HCT116 (cell line): ENCODE results near the gene NINJ1. TPM values are rescaled to one million over a fixed set of nuclear protein-coding genes. Genes with fewer than 3 reads are reported as not detected.
A peak's percentile ranks its signal among the peaks of the same experiment; 100 is the strongest.

Experiments
- ATAC-seq: fragments of 200-7000 bp; cut with Tn5 transposase; 2 replicates; pipeline ENCODE4 v1.9.1; 2020; ENCODE audit warnings: mild to moderate bottlenecking, moderate library complexity
- BruUV-seq: library from RNA; stranded (reverse); fragments of 400-500 nt; replicated peaks from 2 replicates; lab custom pipeline; 2021; lab: Mats Ljungman, UMichigan
- CTCF ChIA-PET: fragments of 300-600 bp; sonication (Branson Sonifier 250); formaldehyde crosslinking; loops from one replicate; lab custom pipeline; 2021; ENCODE audit warnings: antibody characterized with exemption; lab: Charles Lee
- POLR2A ChIA-PET: fragments of 300-600, 350-600 bp; sonication (Branson Sonifier 250); formaldehyde crosslinking; loops from one replicate; lab custom pipeline; 2021; ENCODE audit warnings: antibody characterized with exemption; lab: Charles Lee
- RAD21 ChIA-PET, 2 experiments: fragments of 300-600 bp; sonication (Branson Sonifier 250); formaldehyde crosslinking; loops; one replicate each; lab custom pipeline; 2023; ENCODE audit warnings: low total read pairs in 2 of 2; ENCODE audit not compliant: uncharacterized antibody in 2 of 2, unreplicated experiment in 2 of 2, low non-redundant PET in 1 of 2; lab: Charles Lee
- DNase-seq: peaks from one replicate; pipeline ENCODE4 v3.0.0-alpha.2; 2010; ENCODE audit warnings: low read depth, low spot score
- H2AFZ ChIP-seq: fragments of 200-600 bp; shearing (Covaris generic), sonication (generic); 2 replicates; pipeline ENCODE4 v1.6.1; 2017; ENCODE audit warnings: low read depth, mixed run types, mixed read lengths, antibody characterized with exemption, low read length; ENCODE audit not compliant: poor library complexity, severe bottlenecking
- H3K27ac ChIP-seq: 2 replicates; pipeline ENCODE4 v1.5.1; 2012; ENCODE audit warnings: low read depth, low read length
- H3K27me3 ChIP-seq: fragments of 200-600 bp; sonication (generic); 2 replicates; pipeline ENCODE4 v1.6.1; 2016; ENCODE audit warnings: mixed run types, low read length, mixed read lengths; ENCODE audit not compliant: insufficient read depth
- H3K36me3 ChIP-seq, 2 experiments: fragments of 200-500 bp in 1 of 2; fragments of 200-600 bp in 1 of 2; sonication (Bioruptor generic) in 1 of 2; sonication (generic) in 1 of 2; 2 replicates each; pipeline versions ENCODE4 v1.5.1 to v1.6.1; 2014 to 2016; ENCODE audit warnings: low read length in 2 of 2, inconsistent platforms in 1 of 2, mixed read lengths in 1 of 2, mixed run types in 1 of 2; ENCODE audit not compliant: insufficient read depth in 2 of 2, control insufficient read depth in 1 of 2
- H3K4me1 ChIP-seq, 2 experiments: fragments of 200-600 bp in 1 of 2; sonication (generic) in 1 of 2; 2 replicates each; pipeline versions ENCODE4 v1.5.1 to v1.6.1; 2012 to 2017; ENCODE audit warnings: low read length in 2 of 2, inconsistent platforms in 1 of 2, mild to moderate bottlenecking in 1 of 2, mixed read lengths in 1 of 2, mixed run types in 1 of 2, moderate library complexity in 1 of 2; ENCODE audit not compliant: insufficient read depth in 2 of 2, control insufficient read depth in 1 of 2
- H3K4me2 ChIP-seq: fragments of 200-600 bp; sonication (generic); 2 replicates; pipeline ENCODE4 v1.6.1; 2017; ENCODE audit warnings: mixed run types, low read length, mixed read lengths
- H3K4me3 ChIP-seq, 2 experiments: fragments of 200-600 bp in 1 of 2; sonication (generic) in 1 of 2; replicated peaks in 1 of 2; 2 replicates each; pipeline ENCODE4 v1.5.1; 2011 to 2016; ENCODE audit warnings: low read length in 2 of 2, control low read depth in 1 of 2, low read depth in 1 of 2, mild to moderate bottlenecking in 1 of 2, mixed read lengths in 1 of 2, mixed run types in 1 of 2
- H3K79me2 ChIP-seq: fragments of 200-600 bp; sonication (generic); 2 replicates; pipeline ENCODE4 v1.6.1; 2017; ENCODE audit warnings: mild to moderate bottlenecking, mixed run types, low read length, moderate library complexity, mixed read lengths; ENCODE audit not compliant: insufficient read depth
- H3K9ac ChIP-seq: fragments of 200-600 bp; sonication (generic); 2 replicates; pipeline ENCODE4 v1.6.1; 2016; ENCODE audit warnings: low read length, mixed read lengths
- H3K9me2 ChIP-seq: fragments of 200-600 bp; sonication (generic), shearing (Covaris generic); 2 replicates; pipeline ENCODE4 v1.6.1; 2017; ENCODE audit warnings: mixed run types, mild to moderate bottlenecking, moderate library complexity; ENCODE audit not compliant: insufficient read depth
- H3K9me3 ChIP-seq, 2 experiments: fragments of 200-500 bp in 1 of 2; fragments of 200-600 bp in 1 of 2; sonication (Bioruptor generic) in 1 of 2; sonication (generic) in 1 of 2; 2 replicates each; pipeline ENCODE4 v1.6.1; 2014 to 2017; ENCODE audit warnings: low read length in 2 of 2, mixed read lengths in 2 of 2, inconsistent platforms in 1 of 2, low read depth in 1 of 2, mild to moderate bottlenecking in 1 of 2, mixed run types in 1 of 2, moderate library complexity in 1 of 2; ENCODE audit not compliant: control insufficient read depth in 1 of 2, insufficient read depth in 1 of 2
- H4K20me1 ChIP-seq: fragments of 200-600 bp; sonication (generic), shearing (Covaris generic); 2 replicates; pipeline ENCODE4 v1.6.1; 2017; ENCODE audit warnings: mixed run types, mild to moderate bottlenecking, moderate library complexity; ENCODE audit not compliant: insufficient read depth
- CEBPB ChIP-seq: IDR thresholded peaks from 2 replicates; pipeline ENCODE4 v1.6.1; 2012; ENCODE audit warnings: low read depth
- EGR1 ChIP-seq: IDR thresholded peaks from 2 replicates; pipeline ENCODE4 v1.6.1; 2012; ENCODE audit warnings: low read depth
- JUND ChIP-seq: IDR thresholded peaks from 2 replicates; pipeline ENCODE4 v1.6.1; 2012
- POLR2A ChIP-seq: IDR thresholded peaks from 2 replicates; pipeline ENCODE4 v1.7.0; 2011; ENCODE audit warnings: borderline replicate concordance; ENCODE audit not compliant: insufficient read depth, insufficient read length; ENCODE audit errors: extremely low read depth
- SIN3A ChIP-seq: IDR thresholded peaks from 2 replicates; pipeline ENCODE4 v1.6.1; 2012; ENCODE audit warnings: low read depth
- SRF ChIP-seq: IDR thresholded peaks from 2 replicates; pipeline ENCODE4 v1.6.1; 2012; ENCODE audit warnings: low read depth
- intact Hi-C: fragments of 100-400 bp; cut with micrococcal nuclease; formaldehyde crosslinking; loops from 2 replicates; pipeline ENCODE4 v1.10.0; 2022
- total RNA-seq: library from RNA; stranded (reverse); gene quantifications from one replicate; pipeline ENCODE4 v1.2.1, GENCODE V29; 2021; ENCODE audit not compliant: unreplicated experiment

NINJ1 gene
- total RNA-seq, 1 experiment from 2014 or later, result 34.4 TPM

GRCh38 chr9:93132946-93133680 is 938 bp downstream of the NINJ1 start:
- H3K27me3 ChIP-seq, result no peaks in the 10 kb centered on the region
- POLR2A ChIA-PET, result interaction anchor here (1.1 to 1.6 kb wide), 5 partner anchors 7 to 35 kb away, joined by 3 to 7 read pairs (median 3); no protein-coding TSS in a partner anchor
- H3K27ac ChIP-seq, result peak overlapping the region; percentile 83
- no peaks in the 10 kb centered on the region for H3K9me2 ChIP-seq
- no peak for DNase-seq
- no peak overlapping the region for H2AFZ ChIP-seq
- CTCF ChIA-PET, result no interaction called here
- no peaks in the 10 kb centered on the region for H4K20me1 ChIP-seq
- no peaks in the 10 kb centered on the region for H3K9me3 ChIP-seq
- H3K4me1 ChIP-seq, result peaks cover 17 to 25% of the 10 kb centered on the region in 2 experiments
- peak overlapping the region; percentile 87 for H3K9ac ChIP-seq
- H3K79me2 ChIP-seq, result peaks cover 22% of the 10 kb centered on the region; the same call in 1 of the 2 replicates
- ATAC-seq, result peak; percentile 4
- H3K4me3 ChIP-seq, result peak overlapping the region; percentile 73 to 87
- peak overlapping the region; percentile 100 for H3K4me2 ChIP-seq
- H3K36me3 ChIP-seq, result no peaks in the 10 kb centered on the region
- BruUV-seq, result TSS peak; percentile 66
- RAD21 ChIA-PET, result no interaction called here
- TF ChIP-seq POLR2A, result no peak
- no peak for TF ChIP-seq JUND
- TF ChIP-seq CEBPB, result no peak
- no peak for TF ChIP-seq SRF
- intact Hi-C loops, result no loop called here

GRCh38 chr9:93132287-93132927 is 1.6 kb downstream of the NINJ1 start:
- DNase-seq (no peak), ATAC-seq (peak; percentile 8; the same call in 1 of the 2 replicates)
- intact Hi-C loops, result no loop called here
- RAD21 ChIA-PET, result no interaction called here
- peaks cover 22% of the 10 kb centered on the region; the same call in 1 of the 2 replicates for H3K79me2 ChIP-seq
- BruUV-seq, result no TSS peak
- H3K9me3 ChIP-seq, result no peaks in the 10 kb centered on the region
- POLR2A ChIA-PET, result no interaction called here
- no peak overlapping the region for H2AFZ ChIP-seq
- peaks cover 19 to 27% of the 10 kb centered on the region in 2 experiments for H3K4me1 ChIP-seq
- no peaks in the 10 kb centered on the region for H3K9me2 ChIP-seq
- no peaks in the 10 kb centered on the region for H3K27me3 ChIP-seq
- H3K27ac ChIP-seq, result peak overlapping the region; percentile 83
- no peaks in the 10 kb centered on the region for H3K36me3 ChIP-seq
- peak overlapping the region; percentile 100 for H3K4me2 ChIP-seq
- peak overlapping the region; percentile 73 to 87 for H3K4me3 ChIP-seq
- TF ChIP-seq CEBPB, result no peak
- no peak for TF ChIP-seq SIN3A
- TF ChIP-seq EGR1, result no peak
- H3K9ac ChIP-seq, result peak overlapping the region; percentile 87; the same call in 1 of the 2 replicates
- no peaks in the 10 kb centered on the region for H4K20me1 ChIP-seq
- CTCF ChIA-PET, result no interaction called here
